GM18499 (cell line): Measurements from ENCODE around the gene RASSF5.
A peak's percentile ranks its signal among the peaks of the same experiment; 100 is the strongest.

Experiments used
- ATAC-seq: cut with Tn5 transposase; IDR thresholded peaks from one replicate; pipeline ENCODE4 v1.9.1; 2021; ENCODE audit warnings: moderate number of reproducible peaks; ENCODE audit not compliant: insufficient read depth, unreplicated experiment

Gene RASSF5

DNA sequence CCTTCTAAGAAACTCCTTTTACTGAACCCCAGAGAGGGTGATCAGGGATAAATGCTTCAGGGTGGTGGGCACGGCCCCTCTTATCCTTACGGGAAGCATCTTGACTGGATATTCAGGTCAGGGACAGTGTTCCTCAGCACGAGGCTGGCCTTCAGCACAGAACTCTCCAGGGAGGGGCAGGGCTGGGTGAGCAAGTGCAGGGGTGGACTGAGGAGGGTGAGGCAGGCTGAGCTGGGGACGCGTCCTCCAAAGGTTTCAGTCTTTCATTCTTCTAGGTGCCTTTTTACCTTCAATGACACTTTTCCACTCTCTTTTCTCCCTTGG, 52.3 kb downstream of the RASSF5 start:
- no peak for ATAC-seq

DNA sequence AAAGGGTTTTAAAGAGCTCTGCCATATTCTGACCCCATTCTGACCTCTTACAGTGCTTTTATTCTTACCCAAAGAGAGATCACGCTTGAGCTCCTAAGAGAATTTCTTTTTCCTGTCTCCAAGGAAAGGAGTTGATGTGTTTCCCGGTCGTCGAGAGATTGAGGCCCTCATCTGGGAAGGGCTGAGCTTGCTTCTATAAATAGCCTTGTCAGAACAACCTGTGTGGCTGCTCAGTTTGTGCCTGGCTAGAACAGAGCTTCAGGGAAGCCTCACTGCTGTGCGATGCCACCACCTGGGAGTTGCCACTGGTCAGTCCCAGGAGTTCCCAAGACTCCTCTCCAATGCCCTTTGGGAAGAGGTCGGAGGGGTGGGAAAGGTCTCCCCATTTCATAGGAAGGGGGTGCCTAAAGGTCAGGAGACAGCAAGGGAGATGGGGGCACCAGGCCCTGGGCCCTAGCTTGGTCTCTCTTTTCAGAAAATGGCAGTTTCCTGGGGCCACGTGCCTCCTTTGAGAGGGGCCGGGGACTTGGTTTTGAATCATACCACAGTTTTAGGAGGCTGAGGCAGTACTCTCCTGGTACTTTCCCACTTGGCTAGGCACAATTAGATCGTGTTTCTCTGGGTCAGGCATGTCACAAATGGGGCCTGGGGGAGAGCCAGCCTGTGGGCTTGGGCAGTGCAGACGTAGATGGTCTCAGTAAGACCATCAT, 52.8 kb downstream of the RASSF5 start:
- ATAC-seq: no peak

DNA sequence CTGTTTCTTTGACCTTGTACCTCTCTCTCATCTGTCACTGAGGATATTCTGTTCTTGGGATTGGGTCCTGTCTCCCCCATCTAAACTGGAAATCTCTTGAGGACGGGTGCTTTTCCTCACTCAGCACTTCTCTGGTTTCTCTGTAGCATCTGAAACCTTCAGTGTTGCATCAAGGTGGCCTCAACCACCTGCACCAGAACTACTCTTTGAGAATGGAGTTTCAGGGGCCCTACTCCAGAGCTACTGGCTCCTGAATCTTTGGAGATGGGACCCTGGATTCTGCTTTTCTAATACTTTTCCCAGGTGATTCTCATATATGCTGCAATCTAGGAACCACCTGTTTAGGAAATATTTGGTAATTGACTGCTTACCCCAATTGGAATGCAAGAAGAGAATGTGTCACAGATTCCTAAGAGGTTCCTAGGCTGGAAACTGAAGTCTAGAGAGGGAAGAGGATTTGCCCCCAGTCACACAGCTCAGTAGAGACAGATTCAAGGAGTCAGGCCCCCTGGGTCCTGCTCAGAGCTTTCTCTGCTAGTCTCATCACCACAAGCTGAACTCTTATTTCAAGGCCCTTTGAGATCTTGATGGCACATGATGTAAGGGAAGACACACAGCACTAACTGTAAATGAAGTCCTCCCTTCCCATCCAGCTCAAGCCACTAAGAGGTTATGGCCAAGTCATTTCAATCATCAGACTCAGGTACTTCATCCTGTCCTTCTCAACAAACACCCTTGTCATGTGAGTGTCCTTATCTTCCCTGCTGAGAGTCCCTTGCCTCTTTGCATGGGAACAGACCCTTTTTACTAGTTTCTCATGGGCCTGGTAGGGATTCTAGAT, 56.3 kb downstream of the RASSF5 start:
- peak; percentile 11 for ATAC-seq

DNA sequence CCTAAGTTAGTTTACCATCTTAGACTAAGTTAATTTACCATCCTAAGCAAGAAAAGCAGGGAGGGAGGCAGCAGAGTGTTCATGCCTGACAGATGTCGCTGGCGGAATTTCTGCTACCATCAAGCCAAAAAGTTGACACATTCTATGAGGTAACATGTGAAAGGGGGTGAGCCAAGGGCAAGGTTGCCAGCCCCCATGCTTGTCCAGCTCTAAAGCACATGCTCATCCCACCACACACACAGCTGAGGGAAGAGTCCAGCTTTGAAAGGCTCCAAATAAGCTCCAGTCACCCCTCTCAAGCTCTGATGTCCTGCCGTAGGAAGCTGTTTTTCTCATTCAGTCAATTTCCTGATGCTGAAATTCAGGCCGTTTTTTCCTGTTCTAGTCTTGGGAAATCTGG, 58.7 kb downstream of the RASSF5 start:
- no peak for ATAC-seq

DNA sequence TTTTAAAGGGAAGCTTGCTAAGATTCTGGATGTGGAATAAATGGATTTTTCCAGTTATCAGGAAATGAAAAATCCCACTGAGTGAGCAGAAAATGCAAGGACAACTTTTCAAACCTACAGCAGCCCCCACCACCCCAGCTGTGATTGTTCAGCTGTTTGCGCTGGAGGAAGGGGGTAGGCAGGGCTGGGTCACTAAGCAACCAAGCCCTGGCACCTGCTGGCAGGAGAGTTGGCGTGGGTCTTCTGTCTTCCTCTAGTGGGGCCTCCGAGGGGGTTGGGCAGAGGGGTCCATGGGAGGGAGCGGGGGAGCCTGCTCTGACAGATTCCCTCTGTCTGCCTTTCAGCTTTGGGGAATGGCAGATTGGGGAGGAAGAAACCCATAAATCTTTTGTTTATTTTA, 59.7 kb downstream of the RASSF5 start:
- ATAC-seq: no peak

DNA sequence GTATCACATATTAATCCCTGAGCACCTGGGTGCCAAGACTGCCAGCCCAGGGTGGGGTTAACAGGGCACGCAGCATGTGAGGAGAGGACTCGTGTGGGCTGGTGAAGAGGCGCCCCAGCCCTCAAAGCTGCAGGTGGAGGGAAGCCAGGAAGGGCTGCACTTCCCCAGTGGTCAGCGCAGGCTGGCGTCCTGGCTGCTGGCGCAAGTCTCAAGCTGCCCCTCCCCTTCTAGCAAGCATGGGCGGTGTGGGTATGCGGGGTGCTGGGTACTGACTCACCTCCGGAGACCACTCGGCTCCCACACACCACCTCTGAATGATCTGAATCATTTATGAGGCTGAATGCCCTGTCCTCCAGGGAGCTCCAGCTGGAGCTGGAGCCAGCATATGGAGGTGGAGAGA, 60.9 kb downstream of the RASSF5 start:
- ATAC-seq: no peak

DNA sequence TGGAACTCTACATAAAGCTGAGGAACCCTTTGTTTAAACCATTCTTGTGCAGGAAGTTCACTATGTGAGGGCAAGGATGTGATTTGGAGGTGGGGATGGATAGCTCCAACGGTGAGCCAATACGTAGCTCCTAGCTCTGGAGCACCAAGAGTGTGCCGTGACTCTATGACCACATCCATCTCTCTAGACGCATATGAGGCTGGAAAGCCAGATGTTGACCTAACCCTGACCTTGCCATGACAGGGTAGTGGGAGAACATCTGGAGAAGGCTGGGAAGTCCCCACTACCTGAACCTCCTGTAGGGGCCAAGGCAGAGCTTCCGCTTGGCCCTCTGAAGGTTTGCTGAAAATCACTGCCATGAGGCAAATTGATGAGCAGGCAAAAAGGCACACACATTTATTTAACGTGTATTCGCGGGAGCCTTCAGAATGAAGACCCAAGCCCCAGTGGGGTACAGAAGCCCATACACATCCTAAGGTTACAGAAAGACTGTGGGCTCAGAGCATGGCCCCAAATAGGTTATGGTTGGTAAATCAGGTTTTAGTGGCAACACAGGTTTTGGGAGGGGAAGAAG, 61.5 kb downstream of the RASSF5 start:
- ATAC-seq: no peak

DNA sequence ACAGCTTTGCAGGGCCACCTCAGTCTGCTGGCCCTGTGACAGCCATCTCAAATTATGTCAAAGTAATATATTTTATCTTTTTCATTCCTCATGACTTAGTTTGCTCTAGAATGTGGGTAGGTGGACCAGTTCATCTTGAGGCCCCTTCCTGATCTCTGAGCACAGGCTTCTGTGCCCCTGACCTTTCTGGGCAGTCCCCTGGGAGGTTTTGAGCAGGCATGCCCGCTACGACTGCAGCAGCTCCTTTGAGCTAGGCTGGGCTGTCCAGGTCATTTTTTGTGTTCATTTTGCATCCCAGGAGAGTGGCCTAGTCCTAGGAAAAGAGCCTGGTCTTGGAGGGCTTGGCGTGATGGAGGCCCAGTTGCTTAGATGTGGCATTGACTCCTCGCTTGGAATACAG, 62.2 kb downstream of the RASSF5 start:
- ATAC-seq: no peak

DNA sequence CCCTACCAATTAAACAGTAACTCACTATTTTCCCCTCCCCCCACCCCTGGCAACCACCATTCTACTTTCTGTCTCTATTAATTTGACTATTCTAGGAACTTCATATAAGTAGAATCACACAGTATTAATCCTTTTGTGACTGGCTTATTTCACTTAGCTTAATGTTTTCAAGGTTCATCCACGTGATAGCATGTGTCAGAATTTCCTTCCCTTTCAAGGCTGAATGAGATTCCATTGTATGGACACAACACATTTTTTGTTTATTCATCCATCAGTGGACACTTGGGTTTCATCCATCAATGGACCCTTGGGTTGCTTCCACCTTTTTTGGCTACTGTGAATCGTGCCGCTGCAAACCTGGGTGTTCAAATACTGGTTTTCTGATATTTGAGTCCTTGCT, 63.2 kb downstream of the RASSF5 start:
- ATAC-seq: no peak

DNA sequence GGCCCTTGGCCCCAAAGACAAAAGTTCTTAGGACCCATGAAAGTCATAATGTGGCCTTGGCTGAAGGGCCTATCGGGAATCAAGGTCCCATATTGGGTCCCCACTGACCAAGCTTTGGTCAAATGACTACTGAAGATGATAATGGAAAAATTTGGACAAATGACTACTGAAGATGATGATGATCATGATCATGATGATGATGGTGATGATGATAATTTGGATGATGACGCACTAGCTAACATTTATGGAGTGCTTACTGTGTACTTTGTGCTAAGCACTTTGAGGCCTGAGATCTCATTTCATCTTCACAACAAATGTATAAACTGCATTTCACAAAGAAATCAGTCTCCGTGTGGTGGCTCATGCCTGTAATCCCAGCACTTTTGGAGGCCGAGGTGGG, 65.5 kb downstream of the RASSF5 start:
- no peak for ATAC-seq

DNA sequence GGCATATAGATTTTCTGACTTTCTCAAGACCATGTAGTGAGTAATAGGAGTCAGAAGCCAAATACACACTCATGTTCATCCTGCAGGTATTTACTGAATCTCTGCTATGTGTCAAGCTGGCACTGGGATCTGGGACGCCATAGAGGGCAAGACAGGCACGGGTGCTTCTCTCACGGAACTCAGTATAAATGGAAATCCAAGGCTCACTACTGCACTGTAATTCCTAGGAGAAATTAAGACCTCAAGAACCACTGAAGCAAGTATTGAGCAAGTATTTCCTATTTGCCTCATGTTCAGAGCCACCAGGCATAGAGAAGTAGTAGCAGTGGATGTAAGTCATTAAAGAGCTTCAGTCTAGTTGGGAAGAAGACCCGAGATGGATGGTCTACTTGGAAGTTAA, 66.0 kb downstream of the RASSF5 start:
- ATAC-seq: no peak

DNA sequence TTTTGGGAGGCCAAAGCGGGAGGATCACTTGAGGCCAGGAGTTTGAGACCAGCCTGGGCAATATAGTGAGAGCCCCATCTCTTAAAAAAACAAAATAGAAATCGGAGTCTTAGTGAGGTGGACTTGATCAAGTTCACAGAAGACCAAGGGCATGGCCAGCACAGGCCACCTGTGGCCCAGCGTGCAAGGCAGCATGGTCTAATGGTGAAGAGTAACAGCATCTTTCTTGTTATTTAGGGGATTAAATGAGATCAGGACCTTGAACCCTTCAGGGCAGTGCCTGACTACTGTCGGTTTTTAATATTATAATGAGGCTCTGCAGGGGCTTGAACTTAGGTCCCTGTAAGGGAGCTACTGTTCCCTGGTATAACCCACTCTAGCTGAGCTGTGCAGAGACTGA, 66.4 kb downstream of the RASSF5 start:
- ATAC-seq: no peak

DNA sequence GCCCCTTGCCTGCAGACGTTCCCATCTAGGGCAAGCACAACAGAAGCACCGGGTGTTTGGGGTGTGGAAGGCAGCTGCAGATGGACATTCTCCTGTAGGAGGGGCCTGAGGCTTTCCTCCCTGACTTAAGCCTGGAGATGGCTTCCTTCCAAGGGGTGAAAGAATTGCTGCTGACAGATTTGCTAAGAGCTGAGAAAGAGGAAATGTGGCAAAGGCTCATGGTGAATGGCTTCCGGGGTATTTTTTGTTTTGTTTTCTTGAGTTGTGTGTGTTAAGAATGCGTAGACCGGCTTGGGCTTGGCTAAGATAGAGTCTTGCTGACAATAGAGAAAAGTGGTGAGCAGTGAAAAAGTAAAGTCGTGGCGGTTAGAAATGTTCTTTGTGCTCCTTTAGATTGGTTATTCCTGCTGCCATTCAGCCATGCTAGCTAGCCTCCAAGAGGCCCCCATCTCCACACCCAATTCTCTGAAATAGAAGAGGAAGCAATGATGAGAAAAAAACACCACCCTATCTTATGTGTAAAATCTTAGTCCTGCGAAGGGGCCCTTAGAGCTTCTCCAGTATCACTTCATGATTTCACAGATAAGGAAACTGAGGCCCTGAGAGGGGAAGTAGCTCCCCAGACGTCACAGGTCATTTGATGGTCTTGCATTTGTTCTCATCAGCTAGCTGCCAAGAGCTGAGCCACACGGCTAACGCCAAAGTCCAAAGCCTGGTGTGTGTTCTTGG, 68.0 kb downstream of the RASSF5 start:
- no peak for ATAC-seq

DNA sequence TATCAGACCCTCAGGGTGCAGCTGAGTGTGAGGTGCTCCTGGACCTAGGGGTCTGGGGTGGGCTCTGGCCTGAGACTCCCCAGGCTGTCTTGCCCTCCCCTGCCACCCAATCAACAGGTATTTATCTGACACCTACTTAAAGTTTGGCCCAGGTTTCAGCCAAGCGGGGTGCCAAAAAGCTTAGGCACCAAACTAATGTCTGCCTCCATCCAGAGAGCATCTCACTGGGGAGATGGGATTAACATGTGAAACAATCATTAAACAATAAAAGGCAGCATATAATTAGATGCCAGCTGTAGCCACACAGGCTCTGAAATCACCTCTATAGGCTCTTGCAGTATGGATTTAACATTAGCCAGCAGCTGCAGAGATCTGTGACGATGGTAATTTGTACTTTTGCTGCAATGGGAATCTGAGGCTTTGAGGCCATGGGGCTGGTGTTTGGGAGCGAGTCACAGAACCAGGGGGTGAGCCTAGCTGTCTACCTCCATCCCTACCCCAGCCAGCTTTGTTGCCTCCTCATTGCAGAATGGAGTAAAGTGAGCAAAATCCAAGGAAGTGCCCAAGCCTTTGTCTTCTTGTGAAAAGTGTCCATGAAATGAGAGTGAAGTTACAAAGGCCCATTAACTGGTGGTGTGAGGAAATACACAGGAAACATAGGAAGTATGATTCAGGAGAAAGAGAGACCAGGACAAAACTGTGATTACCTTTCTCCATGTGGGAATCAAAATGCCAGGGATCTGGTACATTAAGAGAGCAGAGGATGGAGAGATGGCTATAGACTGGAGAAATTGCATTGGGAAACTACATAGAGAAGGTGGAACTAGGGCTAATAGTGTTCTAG, 68.8 kb downstream of the RASSF5 start:
- no peak for ATAC-seq

DNA sequence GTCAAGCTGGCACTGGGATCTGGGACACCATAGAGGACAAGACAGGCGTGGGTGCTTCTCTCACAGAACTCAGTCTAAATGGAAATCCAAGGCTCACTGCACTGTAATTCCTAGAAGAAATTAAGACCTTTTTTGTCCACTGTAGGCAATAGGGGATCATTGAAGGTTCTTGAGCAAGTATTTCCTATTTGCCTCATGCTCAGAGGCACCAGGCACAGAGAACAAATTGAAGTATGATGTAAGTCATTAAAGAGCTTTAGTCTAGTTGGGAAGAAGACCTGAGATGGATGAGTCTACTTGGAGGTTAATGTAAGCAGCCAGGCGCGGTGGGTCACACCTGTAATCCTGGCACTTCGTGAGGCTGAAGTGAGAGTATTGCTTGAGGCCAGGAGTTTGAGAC, 70.3 kb downstream of the RASSF5 start:
- no peak for ATAC-seq

DNA sequence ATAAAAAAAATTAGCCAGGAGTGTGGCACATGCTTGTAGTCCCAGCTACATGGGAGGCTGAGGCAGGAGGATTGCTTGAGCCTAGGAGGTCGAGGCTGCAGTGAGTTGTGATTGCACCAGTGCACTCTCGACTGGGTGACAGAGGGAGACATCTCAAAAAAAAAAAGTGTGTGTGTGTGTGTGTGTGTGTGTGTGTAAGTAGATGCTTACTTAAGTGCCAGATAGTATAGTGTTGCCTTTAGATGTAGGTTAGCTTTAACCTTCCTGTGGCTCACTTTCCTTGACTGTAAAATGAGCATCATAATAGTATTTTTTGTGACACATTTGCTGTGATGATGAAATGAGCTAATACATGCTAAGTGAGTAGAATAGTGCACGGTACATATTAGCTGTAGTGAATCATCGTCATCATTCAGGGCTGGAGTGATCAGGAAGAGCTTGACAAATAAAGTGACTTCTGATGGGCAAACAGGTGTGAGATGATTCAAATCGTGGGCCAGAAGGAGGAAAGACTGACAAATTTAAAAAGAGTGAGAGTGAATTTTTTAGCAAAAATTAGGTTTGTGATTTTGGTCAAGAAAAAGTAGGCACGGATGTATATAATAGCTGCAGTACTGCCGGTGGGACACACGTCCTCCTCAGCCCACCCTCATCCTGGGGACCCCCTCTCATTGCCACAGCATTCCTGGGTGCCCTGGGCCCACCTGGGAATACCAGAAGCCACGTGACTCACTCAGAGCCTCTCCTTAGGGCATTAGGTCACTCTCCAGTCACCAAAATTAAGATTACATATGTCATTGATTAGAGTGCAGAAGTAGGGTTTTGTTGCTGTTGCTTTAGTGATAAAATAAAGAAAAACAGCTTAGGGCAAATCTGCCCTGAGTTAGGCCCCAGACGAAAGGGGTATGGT, 71.0 kb downstream of the RASSF5 start:
- ATAC-seq: no peak

DNA sequence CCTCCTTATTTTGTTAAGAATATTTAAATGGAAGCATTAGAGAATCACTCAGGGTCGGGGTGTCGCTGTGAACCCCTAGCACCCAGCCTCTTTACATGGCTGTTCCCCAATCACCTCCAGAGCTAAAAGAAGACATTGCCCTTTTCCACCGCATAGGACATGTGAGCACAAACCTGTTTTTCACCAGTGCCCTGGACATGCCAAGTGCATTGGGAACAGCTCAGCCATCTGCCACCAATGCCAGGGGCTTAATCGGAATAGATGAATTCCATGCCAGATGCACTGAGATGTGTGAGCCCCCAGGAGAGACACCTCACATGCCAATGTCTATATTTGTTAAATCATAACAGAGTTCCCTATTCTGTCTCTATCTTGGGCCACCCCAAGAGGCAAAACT, 71.6 kb downstream of the RASSF5 start:
- ATAC-seq: no peak

DNA sequence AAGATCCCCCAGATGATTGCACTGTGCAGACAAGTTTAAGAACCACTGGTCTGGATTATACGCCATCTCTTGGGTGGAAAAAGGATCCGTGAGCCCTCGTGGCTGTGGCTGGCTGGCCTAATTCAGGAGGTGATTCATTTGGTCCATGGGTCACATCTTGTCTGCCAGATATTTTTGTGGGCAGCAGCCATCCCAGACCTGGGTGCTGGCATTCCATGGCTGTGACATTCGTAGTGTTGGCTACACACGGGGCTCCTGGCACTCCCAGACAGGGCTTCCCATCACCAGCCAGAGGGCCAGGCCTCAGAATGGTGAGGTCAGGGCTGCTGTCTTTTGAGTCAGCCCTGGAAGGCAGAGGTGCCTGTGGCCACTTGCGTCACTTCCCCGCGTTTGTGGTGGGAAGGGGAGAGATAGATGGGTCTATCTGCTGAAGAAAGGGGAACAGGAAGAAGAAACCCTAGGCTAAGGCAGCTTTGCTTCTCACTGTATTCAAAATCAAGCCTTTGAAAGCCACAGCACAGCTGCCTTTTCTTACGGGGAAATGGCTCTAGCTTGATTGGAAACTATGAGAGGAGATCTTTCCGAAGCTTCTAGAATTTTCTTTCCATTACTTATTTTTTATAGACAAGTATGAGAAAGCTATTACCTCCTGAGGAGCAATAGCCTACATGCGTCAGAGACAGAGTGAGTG, 72.6 kb downstream of the RASSF5 start:
- ATAC-seq: peak; percentile 81
